Measurements from ENCODE around the gene OTOP1. TPM values are rescaled to one million over a fixed set of nuclear protein-coding genes. Genes with fewer than 3 reads are reported as not detected.
A peak's percentile ranks its signal among the peaks of the same experiment; 100 is the strongest.
"Not testable (repeated sequence)": the region's sequence is repeated elsewhere in the genome, so short reads cannot be mapped to it uniquely, and the experiment has no call there.

OTOP1 gene
- total RNA-seq, 1 experiment from 2014 or later, result not detected

GRCh38 chr4:4182835-4183568 lies 43.7 kb downstream of the OTOP1 start:
- no peak overlapping the region for H3K4me3 ChIP-seq (ENCODE audit: low read depth in 2 of 2, low read length in 2 of 2)
- in situ Hi-C loops (cut with HindIII; ENCODE audit: low pct_unique_long_range_greater_than_20kb, low sequenced_read_pairs) (no loop called here), intact Hi-C loops (cut with micrococcal nuclease; ENCODE audit: unreplicated experiment) (no loop called here)
- ATAC-seq, result no peak
- no peaks in the 10 kb centered on the region for H3K4me1 ChIP-seq (ENCODE audit: control insufficient read depth, insufficient read depth, low read length)
- no peak for DNase-seq (ENCODE audit: low read depth, low spot score)
- H3K9me3 ChIP-seq (ENCODE audit: control insufficient read depth, insufficient read depth, low read depth, low read length), result no peaks in the 10 kb centered on the region
- no peak for TF ChIP-seq SIN3A (IDR thresholded peaks at IDR 0.05; ENCODE audit: borderline replicate concordance, insufficient read depth, low read depth, low read length)
- peak; percentile 84 for TF ChIP-seq CTCF (IDR thresholded peaks at IDR 0.05)
- CTCF ChIA-PET, result interaction anchor here (0.6 to 1.4 kb wide), 2 partner anchors 13 to 18 kb away, joined by 4 to 6 read pairs; no protein-coding TSS in a partner anchor
- BruUV-seq (replicated peaks), result no TSS peak
- H3K36me3 ChIP-seq (ENCODE audit: control insufficient read depth, insufficient read depth, low read length), result no peaks in the 10 kb centered on the region
- POLR2A ChIA-PET, result no interaction called here
- no peaks in the 10 kb centered on the region; the same call in 1 of the 2 replicates for H3K27me3 ChIP-seq (ENCODE audit: control insufficient read depth, insufficient read depth, low read length)
- no peak overlapping the region for H3K27ac ChIP-seq (ENCODE audit: low read length)

GRCh38 chr4:4170596-4171150 lies 56.1 kb downstream of the OTOP1 start:
- in situ Hi-C loops (cut with HindIII; ENCODE audit: low pct_unique_long_range_greater_than_20kb, low sequenced_read_pairs) (no loop called here), intact Hi-C loops (cut with micrococcal nuclease; ENCODE audit: unreplicated experiment) (no loop called here)
- POLR2A ChIA-PET, result no interaction called here
- Histone ChIP-seq H3K4me1 (ENCODE audit: control insufficient read depth, insufficient read depth, low read length) (no peaks in the 10 kb centered on the region), H3K27me3 (ENCODE audit: control insufficient read depth, insufficient read depth, low read length) (peaks cover 3% of the 10 kb centered on the region), H3K4me3 (ENCODE audit: low read depth in 2 of 2, low read length in 2 of 2) (no peak overlapping the region), H3K27ac (ENCODE audit: low read length) (no peak overlapping the region), H3K9me3 (ENCODE audit: control insufficient read depth, insufficient read depth, low read depth, low read length) (no peaks in the 10 kb centered on the region), H3K36me3 (ENCODE audit: control insufficient read depth, insufficient read depth, low read length) (no peaks in the 10 kb centered on the region)
- no peak for TF ChIP-seq TCF7L2 (IDR thresholded peaks at IDR 0.05; ENCODE audit: low read depth, low read length)
- TF ChIP-seq REST (IDR thresholded peaks at IDR 0.05; ENCODE audit: insufficient read depth in 1 of 2, low read depth in 2 of 2, low read length in 1 of 2), result no peak
- no peak for TF ChIP-seq SIN3A (IDR thresholded peaks at IDR 0.05; ENCODE audit: borderline replicate concordance, insufficient read depth, low read depth, low read length)
- DNase-seq (ENCODE audit: low read depth, low spot score) (no peak), ATAC-seq (no peak)
- CTCF ChIA-PET, result interaction anchor here (1.5 kb wide), 1 partner anchor 13 kb away, joined by 4 read pairs; no protein-coding TSS in a partner anchor
- BruUV-seq (replicated peaks), result no TSS peak

GRCh38 chr4:4167981-4168780 lies 58.5 kb downstream of the OTOP1 start:
- H3K9me3 ChIP-seq (ENCODE audit: control insufficient read depth, insufficient read depth, low read depth, low read length); in situ Hi-C loops (cut with HindIII; ENCODE audit: low pct_unique_long_range_greater_than_20kb, low sequenced_read_pairs); H3K4me1 ChIP-seq (ENCODE audit: control insufficient read depth, insufficient read depth, low read length); CTCF ChIA-PET; ATAC-seq; intact Hi-C loops (cut with micrococcal nuclease; ENCODE audit: unreplicated experiment); DNase-seq (ENCODE audit: low read depth, low spot score); POLR2A ChIA-PET; H3K36me3 ChIP-seq (ENCODE audit: control insufficient read depth, insufficient read depth, low read length); BruUV-seq (replicated peaks); H3K27me3 ChIP-seq (ENCODE audit: control insufficient read depth, insufficient read depth, low read length); H3K4me3 ChIP-seq (ENCODE audit: low read depth in 2 of 2, low read length in 2 of 2); H3K27ac ChIP-seq (ENCODE audit: low read length): not testable (repeated sequence)

- DNase-seq (ENCODE audit: low read depth, low spot score); in situ Hi-C loops (cut with HindIII; ENCODE audit: low pct_unique_long_range_greater_than_20kb, low sequenced_read_pairs); ATAC-seq; H3K27ac ChIP-seq (ENCODE audit: low read length); H3K4me1 ChIP-seq (ENCODE audit: control insufficient read depth, insufficient read depth, low read length); CTCF ChIA-PET; H3K9me3 ChIP-seq (ENCODE audit: control insufficient read depth, insufficient read depth, low read depth, low read length); intact Hi-C loops (cut with micrococcal nuclease; ENCODE audit: unreplicated experiment); POLR2A ChIA-PET; H3K36me3 ChIP-seq (ENCODE audit: control insufficient read depth, insufficient read depth, low read length); BruUV-seq (replicated peaks); H3K27me3 ChIP-seq (ENCODE audit: control insufficient read depth, insufficient read depth, low read length); H3K4me3 ChIP-seq (ENCODE audit: low read depth in 2 of 2, low read length in 2 of 2): not testable (repeated sequence)
Measured at GRCh38 chr4:4166986-4167385, 59.7 kb downstream of the OTOP1 start.
